Neuronal stem cell (in vitro differentiated cells): Measurements from ENCODE around the gene VWA8.

ENCODE experiments used
- DNase-seq: peaks from one replicate; pipeline ENCODE4 v3.0.0-alpha.2; 2013; ENCODE audit warnings: low spot score
- H2AFZ ChIP-seq: one replicate; pipeline ENCODE4 v1.6.1; 2013; ENCODE audit warnings: mild to moderate bottlenecking, low read length, inconsistent platforms
- H2AK5ac ChIP-seq: 2 replicates; pipeline ENCODE4 v1.6.1; 2013; ENCODE audit warnings: low read depth, mild to moderate bottlenecking, inconsistent platforms, low read length, moderate library complexity, mixed read lengths
- H2BK120ac ChIP-seq: 2 replicates; pipeline ENCODE4 v1.6.1; 2013; ENCODE audit warnings: low read depth, mild to moderate bottlenecking, inconsistent platforms, low read length, moderate library complexity, mixed read lengths
- H2BK12ac ChIP-seq: one replicate; pipeline ENCODE4 v1.6.1; 2013; ENCODE audit warnings: low read length, inconsistent platforms
- H2BK15ac ChIP-seq: 2 replicates; pipeline ENCODE4 v1.6.1; 2013; ENCODE audit warnings: mild to moderate bottlenecking, low read length, inconsistent platforms, mixed read lengths
- H2BK5ac ChIP-seq: one replicate; pipeline ENCODE4 v1.6.1; 2013; ENCODE audit warnings: inconsistent platforms, mild to moderate bottlenecking, low read length, moderate library complexity
- H3K14ac ChIP-seq: one replicate; pipeline ENCODE4 v1.6.1; 2013; ENCODE audit warnings: low read length, inconsistent platforms
- H3K18ac ChIP-seq: 2 replicates; pipeline ENCODE4 v1.6.1; 2013; ENCODE audit warnings: low read length, inconsistent platforms
- H3K23ac ChIP-seq: 2 replicates; pipeline ENCODE4 v1.6.1; 2013; ENCODE audit warnings: low read depth, mild to moderate bottlenecking, mixed read lengths, low read length, inconsistent platforms; ENCODE audit not compliant: poor library complexity
- H3K27ac ChIP-seq: replicated peaks from 3 replicates; pipeline ENCODE4 v1.5.1; 2013; ENCODE audit warnings: low read length, inconsistent platforms
- H3K27me3 ChIP-seq, 3 experiments: 2 replicates each; pipeline ENCODE4 v1.6.1; 2013; ENCODE audit warnings: low read length in 3 of 3, mild to moderate bottlenecking in 2 of 3, inconsistent platforms in 1 of 3, low read depth in 1 of 3, mixed read lengths in 1 of 3, moderate library complexity in 1 of 3; ENCODE audit not compliant: control insufficient read depth in 3 of 3, insufficient read depth in 3 of 3
- H3K36me3 ChIP-seq, 2 donors: replicated peaks in 1 of 2; 2 replicates each; pipeline ENCODE4 v1.6.1; 2013; ENCODE audit warnings: low read length in 2 of 2; ENCODE audit not compliant: control insufficient read depth in 2 of 2, insufficient read depth in 2 of 2
- H3K4ac ChIP-seq: 2 replicates; pipeline ENCODE4 v1.6.1; 2013; ENCODE audit warnings: inconsistent platforms, mild to moderate bottlenecking, low read length, moderate library complexity
- H3K4me1 ChIP-seq, 2 donors: 1 replicate in 1 of 2; 2 replicates in 1 of 2; pipeline ENCODE4 v1.6.1; 2013; ENCODE audit warnings: low read length in 2 of 2, low read depth in 1 of 2; ENCODE audit not compliant: control insufficient read depth in 2 of 2, insufficient read depth in 1 of 2
- H3K4me2 ChIP-seq: one replicate; pipeline ENCODE4 v1.6.1; 2013; ENCODE audit warnings: mild to moderate bottlenecking, low read length, inconsistent platforms; ENCODE audit not compliant: insufficient read depth, poor library complexity, severe bottlenecking
- H3K4me3 ChIP-seq, 2 donors: 2 replicates each; pipeline ENCODE4 v1.5.1; 2013; ENCODE audit warnings: low read length in 2 of 2, mild to moderate bottlenecking in 2 of 2, inconsistent platforms in 1 of 2, moderate library complexity in 1 of 2
- H3K79me1 ChIP-seq: one replicate; pipeline ENCODE4 v1.6.1; 2013; ENCODE audit warnings: low read depth, mild to moderate bottlenecking, inconsistent platforms, low read length, moderate library complexity
- H3K9ac ChIP-seq: one replicate; pipeline ENCODE4 v1.6.1; 2013; ENCODE audit warnings: mild to moderate bottlenecking, low read depth, low read length, inconsistent platforms; ENCODE audit not compliant: poor library complexity
- H3K9me3 ChIP-seq, 2 donors: replicated peaks in 1 of 2; 2 replicates each; pipeline versions ENCODE3 to v1.6.1; 2013; ENCODE audit warnings: low read length in 2 of 2, mild to moderate bottlenecking in 2 of 2, inconsistent platforms in 1 of 2, low read depth in 1 of 2, mixed read lengths in 1 of 2, moderate library complexity in 1 of 2; ENCODE audit not compliant: control insufficient read depth in 2 of 2, insufficient read depth in 1 of 2
- H4K8ac ChIP-seq: one replicate; pipeline ENCODE4 v1.6.1; 2013; ENCODE audit warnings: low read depth, mild to moderate bottlenecking, inconsistent platforms, low read length, moderate library complexity
- H4K91ac ChIP-seq: one replicate; pipeline ENCODE4 v1.6.1; 2013; ENCODE audit warnings: low read length, low read depth, mild to moderate bottlenecking, inconsistent platforms; ENCODE audit not compliant: poor library complexity
- WGBS, 2 donors: extraction: QIAGEN DNeasy Blood & Tissue Kit; methylation state at CpG; one replicate each; pipeline ENCODE4 v1.1.7; 2013; ENCODE audit warnings: missing lambda C conversion rate in 2 of 2, mixed read lengths in 1 of 2; ENCODE audit not compliant: insufficient read length in 2 of 2, insufficient replicate concordance in 1 of 2; ENCODE audit errors: extremely low coverage in 2 of 2; 5-methylcytosine and 5-hydroxymethylcytosine counted together

VWA8 gene

GRCh38 chr13:41549491-41549890 lies 411.4 kb downstream of the VWA8 start:
- Histone ChIP-seq H2AFZ (peak overlapping the region; percentile 25), H3K4me2 (no peak overlapping the region), H3K27ac (no peak overlapping the region), H3K9ac (no peak overlapping the region), H2BK5ac (no peak overlapping the region), H3K4me1 (peaks cover 11 to 30% of the 10 kb centered on the region in 2 donors), H3K36me3 (no peaks in the 10 kb centered on the region), H3K9me3 (no peaks in the 10 kb centered on the region), H2BK120ac (no peak overlapping the region), H3K14ac (peak overlapping the region; percentile 23), H2BK12ac (no peak overlapping the region), H3K79me1 (no peaks in the 10 kb centered on the region), H2BK15ac (no peak overlapping the region), H3K23ac (no peak overlapping the region), H3K18ac (peak overlapping the region; percentile 6), H4K91ac (peak overlapping the region; percentile 5), H2AK5ac (no peak overlapping the region), H3K4ac (no peak overlapping the region), H3K4me3 (no peak overlapping the region), H3K27me3 (no peaks in the 10 kb centered on the region), H4K8ac (no peak overlapping the region)
- WGBS, 2 donors: no CpG with 5 or more reads among the region's 10 CpGs
- DNase-seq: no peak

GRCh38 chr13:41548910-41549309 lies 412.0 kb downstream of the VWA8 start:
- H4K8ac ChIP-seq: no peak overlapping the region
- no peak overlapping the region for H3K4me3 ChIP-seq
- no peak for DNase-seq
- H3K4me1 ChIP-seq: peaks cover 11 to 30% of the 10 kb centered on the region in 2 donors
- H3K27ac ChIP-seq: no peak overlapping the region
- H2AFZ ChIP-seq: peak overlapping the region; percentile 25
- H2BK5ac ChIP-seq: no peak overlapping the region
- H2AK5ac ChIP-seq: no peak overlapping the region
- no peak overlapping the region for H3K9ac ChIP-seq
- H3K4ac ChIP-seq: no peak overlapping the region
- no peaks in the 10 kb centered on the region for H3K79me1 ChIP-seq
- no peak overlapping the region for H3K23ac ChIP-seq
- no peaks in the 10 kb centered on the region for H3K36me3 ChIP-seq
- WGBS, 2 donors: no CpG with 5 or more reads among the region's 6 CpGs
- no peak overlapping the region for H4K91ac ChIP-seq
- H3K18ac ChIP-seq: no peak overlapping the region
- H3K9me3 ChIP-seq: no peaks in the 10 kb centered on the region
- H2BK120ac ChIP-seq: no peak overlapping the region
- no peak overlapping the region for H2BK12ac ChIP-seq
- no peak overlapping the region for H3K4me2 ChIP-seq
- no peak overlapping the region for H2BK15ac ChIP-seq
- H3K14ac ChIP-seq: no peak overlapping the region
- H3K27me3 ChIP-seq: no peaks in the 10 kb centered on the region

GRCh38 chr13:41548031-41548430 lies 412.9 kb downstream of the VWA8 start:
- no peaks in the 10 kb centered on the region for H3K79me1 ChIP-seq
- no peaks in the 10 kb centered on the region for H3K27me3 ChIP-seq
- H3K36me3 ChIP-seq: no peaks in the 10 kb centered on the region
- H2BK15ac ChIP-seq: peak overlapping the region; percentile 46
- no peak for DNase-seq
- no peak overlapping the region for H3K9ac ChIP-seq
- H2BK120ac ChIP-seq: peak overlapping the region; percentile 63
- H3K4ac ChIP-seq: no peak overlapping the region
- no CpG with 5 or more reads among the region's 6 CpGs for WGBS, 2 donors
- no peak overlapping the region for H3K4me3 ChIP-seq
- H3K18ac ChIP-seq: peak overlapping the region; percentile 65
- H3K4me1 ChIP-seq: peaks cover 11 to 30% of the 10 kb centered on the region in 2 donors
- H2AK5ac ChIP-seq: no peak overlapping the region
- no peak overlapping the region for H4K91ac ChIP-seq
- no peak overlapping the region for H2BK5ac ChIP-seq
- no peak overlapping the region for H3K27ac ChIP-seq
- no peak overlapping the region for H2BK12ac ChIP-seq
- no peak overlapping the region for H3K23ac ChIP-seq
- H3K9me3 ChIP-seq: peaks cover 0 to 5% of the 10 kb centered on the region in 2 donors
- H4K8ac ChIP-seq: peak overlapping the region; percentile 66
- H3K4me2 ChIP-seq: no peak overlapping the region
- H3K14ac ChIP-seq: no peak overlapping the region
- H2AFZ ChIP-seq: peak overlapping the region; percentile 88

DNA sequence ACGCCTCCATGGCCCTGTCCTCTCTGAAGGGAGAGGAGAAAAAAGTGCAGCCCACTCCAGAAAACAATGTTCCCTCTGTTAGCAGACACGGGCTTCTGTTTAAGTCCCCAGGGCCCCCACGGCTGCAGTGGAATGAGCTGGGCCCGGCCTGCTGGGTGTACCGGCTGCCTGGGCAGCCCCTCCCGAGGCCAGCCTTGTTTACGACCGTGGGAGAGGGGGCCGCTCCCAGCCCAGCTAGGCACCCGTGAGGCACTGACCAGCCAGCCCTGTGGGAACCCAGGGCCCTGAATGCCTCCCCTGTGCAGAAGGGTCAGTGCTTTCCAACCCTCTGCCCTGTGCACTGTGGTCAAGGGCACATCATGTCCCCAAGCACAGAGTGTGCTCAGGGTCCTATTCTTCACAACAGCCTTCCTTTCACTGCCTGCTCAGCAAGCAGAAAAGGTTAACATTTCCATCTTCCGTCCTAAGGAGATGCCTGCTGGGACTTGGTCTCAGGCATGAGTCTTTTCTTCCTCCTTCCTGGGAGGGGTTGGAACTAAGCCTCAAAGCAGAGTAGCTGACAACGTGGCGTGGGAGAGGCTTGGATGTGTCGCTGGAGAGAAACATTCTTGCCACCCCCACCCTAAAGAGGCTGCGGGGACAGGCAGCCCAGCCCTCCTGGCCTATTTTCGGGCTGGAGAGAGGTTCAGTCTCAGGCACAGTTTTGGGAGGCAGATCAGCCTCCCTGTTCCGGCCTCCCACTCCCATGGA lies 413.5 kb downstream of the VWA8 start:
- Histone ChIP-seq H2BK12ac (peak overlapping the region; percentile 8), H3K4me1 (peaks cover 11 to 30% of the 10 kb centered on the region in 2 donors), H3K18ac (peak overlapping the region; percentile 29), H3K27me3 (no peaks in the 10 kb centered on the region), H3K27ac (no peak overlapping the region), H3K9ac (no peak overlapping the region), H3K14ac (no peak overlapping the region), H2AK5ac (no peak overlapping the region), H3K9me3 (peaks cover 0 to 7% of the 10 kb centered on the region in 2 donors), H2BK15ac (no peak overlapping the region), H3K36me3 (no peaks in the 10 kb centered on the region), H3K4ac (no peak overlapping the region), H3K4me3 (peak overlapping the region in 1 of 2 donors; percentile 25), H2BK5ac (no peak overlapping the region), H2BK120ac (no peak overlapping the region), H3K4me2 (no peak overlapping the region), H4K91ac (no peak overlapping the region), H3K79me1 (no peaks in the 10 kb centered on the region), H3K23ac (no peak overlapping the region), H4K8ac (peak overlapping the region; percentile 66), H2AFZ (peak overlapping the region; percentile 88)
- no peak for DNase-seq
- no CpG with 5 or more reads among the region's 17 CpGs for WGBS, 2 donors
